HepG2 (cell line): Measurements from ENCODE around the gene PRKAR2B. TPM values are rescaled to one million over a fixed set of nuclear protein-coding genes. Genes with fewer than 3 reads are reported as not detected.

Source experiments
- ATAC-seq: fragments of 200-7000 bp; cut with Tn5 transposase; 3 replicates; pipeline ENCODE4 v1.9.1; 2020; ENCODE audit warnings: mild to moderate bottlenecking, moderate library complexity
- BruUV-seq: library from RNA; stranded (reverse); fragments of 400-500 nt; replicated peaks from 2 replicates; lab custom pipeline; 2021; lab: Mats Ljungman, UMichigan
- CTCF ChIA-PET: fragments of 300-600 bp; formaldehyde crosslinking; extraction: SDS; loops from one replicate; lab custom pipeline; 2021; ENCODE audit warnings: low total read pairs, inconsistent platforms, low intra/inter-chr PET ratio; lab: Yijun Ruan, JAX
- POLR2A ChIA-PET: fragments of 350-600 bp; sonication (Branson Sonifier 250); formaldehyde crosslinking; loops from one replicate; lab custom pipeline; 2020; ENCODE audit warnings: antibody characterized with exemption, inconsistent platforms; lab: Yijun Ruan, JAX
- DNase-seq: peaks from one replicate; pipeline ENCODE4 v3.0.0-alpha.2; 2015; ENCODE audit warnings: low spot score
- FAIRE-seq: peaks from 3 replicates; lab custom pipeline; 2011; peaks lifted over from hg19 to GRCh38; lab: Jason Lieb, UNC
- H2AFZ ChIP-seq: one replicate; pipeline ENCODE4 v1.6.1; 2011; ENCODE audit warnings: low read length, inconsistent platforms
- H3K27ac ChIP-seq: fragments of 300-600 bp; 3 replicates; pipeline ENCODE4 v1.8.0; 2011; ENCODE audit warnings: mixed run types, mild to moderate bottlenecking, mixed read lengths, low read length, inconsistent platforms; ENCODE audit not compliant: insufficient read depth; ENCODE audit errors: extremely low read length
- H3K27me3 ChIP-seq, 2 experiments: fragments of 200-600 bp in 1 of 2; 2 replicates in 1 of 2; 3 replicates in 1 of 2; pipeline versions ENCODE4 v1.6.0 to v1.8.0; 2011; ENCODE audit warnings: low read length in 2 of 2, mild to moderate bottlenecking in 2 of 2, moderate library complexity in 2 of 2, inconsistent platforms in 1 of 2; ENCODE audit not compliant: insufficient read depth in 2 of 2, control insufficient read depth in 1 of 2
- H3K36me3 ChIP-seq, 2 experiments: fragments of 200-600 bp in 1 of 2; replicated peaks in 1 of 2; 2 replicates in 1 of 2; 3 replicates in 1 of 2; pipeline versions ENCODE4 v1.5.1 to v1.8.0; 2011; ENCODE audit warnings: low read length in 2 of 2, inconsistent platforms in 1 of 2; ENCODE audit not compliant: insufficient read depth in 2 of 2, control insufficient read depth in 1 of 2
- H3K4me1 ChIP-seq: 2 replicates; pipeline ENCODE4 v1.5.1; 2012; ENCODE audit warnings: low read length, inconsistent platforms; ENCODE audit not compliant: insufficient read depth
- H3K4me2 ChIP-seq: 2 replicates; pipeline ENCODE4 v1.6.0; 2011; ENCODE audit warnings: low read depth, low read length, inconsistent platforms
- H3K4me3 ChIP-seq, 3 experiments: fragments of 200-600 bp in 1 of 3; sonication (generic), shearing (Covaris generic) in 1 of 3; replicated peaks in 1 of 3; 2 replicates each; pipeline ENCODE4 v1.5.1; 2011 to 2016; ENCODE audit warnings: low read length in 3 of 3, inconsistent platforms in 2 of 3, low read depth in 2 of 3, mild to moderate bottlenecking in 2 of 3, control low read depth in 1 of 3, mixed read lengths in 1 of 3; ENCODE audit not compliant: insufficient read depth in 1 of 3
- H3K79me2 ChIP-seq: one replicate; pipeline ENCODE4 v1.6.1; 2011; ENCODE audit warnings: low read length, inconsistent platforms; ENCODE audit not compliant: insufficient read depth
- H3K9ac ChIP-seq: 2 replicates; pipeline ENCODE4 v1.6.0; 2011; ENCODE audit warnings: mild to moderate bottlenecking, low read depth, low read length, inconsistent platforms; ENCODE audit not compliant: insufficient read depth
- H3K9me3 ChIP-seq: 2 replicates; pipeline ENCODE4 v1.5.1; 2012; ENCODE audit warnings: mild to moderate bottlenecking, low read length
- H4K20me1 ChIP-seq: 2 replicates; pipeline ENCODE4 v1.6.0; 2011; ENCODE audit warnings: inconsistent platforms, mild to moderate bottlenecking, low read length, moderate library complexity; ENCODE audit not compliant: insufficient read depth
- MTERF4 ChIP-seq: sonication (generic); formaldehyde crosslinking; IDR thresholded peaks from 2 replicates; pipeline ENCODE4 v1.8.0; 2023; ENCODE audit warnings: mild to moderate bottlenecking, missing genetic modification reagents
- MZF1 ChIP-seq: sonication (generic); formaldehyde crosslinking; IDR thresholded peaks from 2 replicates; pipeline ENCODE4 v1.8.1; 2023; ENCODE audit warnings: mild to moderate bottlenecking, missing genetic modification reagents, borderline replicate concordance
- NFKB2 ChIP-seq: sonication (generic); formaldehyde crosslinking; IDR thresholded peaks from 2 replicates; pipeline ENCODE4 v1.4.0; 2020; ENCODE audit warnings: missing genetic modification reagents, borderline replicate concordance
- PAWR ChIP-seq: sonication (generic); formaldehyde crosslinking; IDR thresholded peaks from 2 replicates; pipeline ENCODE4 v1.4.0; 2020; ENCODE audit warnings: missing genetic modification reagents, mild to moderate bottlenecking, borderline replicate concordance
- RFXAP ChIP-seq: sonication (generic); formaldehyde crosslinking; IDR thresholded peaks from 2 replicates; pipeline ENCODE4 v1.4.0; 2020; ENCODE audit warnings: missing genetic modification reagents, borderline replicate concordance
- TARDBP ChIP-seq: sonication (generic); formaldehyde crosslinking; IDR thresholded peaks from 2 replicates; pipeline ENCODE4 v1.8.0; 2022; ENCODE audit warnings: mild to moderate bottlenecking, missing genetic modification reagents
- ZFP37 ChIP-seq: sonication (generic); formaldehyde crosslinking; IDR thresholded peaks from 2 replicates; pipeline ENCODE4 v1.4.0; 2020; ENCODE audit warnings: missing genetic modification reagents, borderline replicate concordance
- ZNF383 ChIP-seq: sonication (generic); formaldehyde crosslinking; IDR thresholded peaks from 2 replicates; pipeline ENCODE4 v1.4.0; 2020; ENCODE audit warnings: missing genetic modification reagents, mild to moderate bottlenecking, borderline replicate concordance
- ZNF687 ChIP-seq: sonication (generic); formaldehyde crosslinking; IDR thresholded peaks from 2 replicates; pipeline ENCODE4 v1.5.1; 2020; ENCODE audit warnings: mild to moderate bottlenecking, missing genetic modification reagents, moderate library complexity
- WGBS: methylation state at CpG from one replicate; pipeline ENCODE4 v1.1.6; 2017; ENCODE audit warnings: low lambda C conversion rate; 5-methylcytosine and 5-hydroxymethylcytosine counted together
- in situ Hi-C: cut with HindIII; loops from 2 replicates; pipeline ENCODE4 v1.10.0; 2017; ENCODE audit warnings: low pct_unique_long_range_greater_than_20kb; ENCODE audit not compliant: extremely low pct_ligation_motif_present
- intact Hi-C: fragments of 100-400 bp; cut with micrococcal nuclease; formaldehyde crosslinking; loops from one replicate; pipeline ENCODE4 v1.10.0; 2022; ENCODE audit not compliant: unreplicated experiment
- polyA plus RNA-seq, 8 experiments: library from polyadenylated mRNA; depleted of rRNA in 3 of 8; stranded (reverse) in 7 of 8; unstranded in 1 of 8; fragments of >200 nt; fragmentation: Illumina TruSeq in 4 of 8; extraction: Trizol in 4 of 8; gene quantifications; 2 replicates each; pipeline versions ENCODE4 v1.2.1 to v1.2.3, GENCODE V29; 2011 to 2016; ENCODE audit warnings: low read depth in 4 of 8, missing spikeins in 1 of 8, mixed read lengths in 1 of 8; ENCODE audit not compliant: insufficient read depth in 1 of 8
- total RNA-seq, 5 experiments: library from RNA; depleted of rRNA; stranded (reverse); fragments of >200 nt; fragmentation: Illumina TruSeq; extraction: Trizol; gene quantifications; 2 replicates each; pipeline ENCODE4 v1.2.3, GENCODE V29; 2016; ENCODE audit warnings: low read depth in 1 of 5
- TF ChIP-seq, protein P1 (sequence below): sonication (generic); formaldehyde crosslinking; IDR thresholded peaks from 2 replicates; pipeline ENCODE4 v1.5.0; 2020; ENCODE audit warnings: mild to moderate bottlenecking, missing genetic modification reagents, borderline replicate concordance

PRKAR2B gene
- total and polyA plus RNA-seq, 2 of the 13 experiments (the other 11 are each of a cell fraction or from before 2014, with no cell fraction given), result not detected

DNA sequence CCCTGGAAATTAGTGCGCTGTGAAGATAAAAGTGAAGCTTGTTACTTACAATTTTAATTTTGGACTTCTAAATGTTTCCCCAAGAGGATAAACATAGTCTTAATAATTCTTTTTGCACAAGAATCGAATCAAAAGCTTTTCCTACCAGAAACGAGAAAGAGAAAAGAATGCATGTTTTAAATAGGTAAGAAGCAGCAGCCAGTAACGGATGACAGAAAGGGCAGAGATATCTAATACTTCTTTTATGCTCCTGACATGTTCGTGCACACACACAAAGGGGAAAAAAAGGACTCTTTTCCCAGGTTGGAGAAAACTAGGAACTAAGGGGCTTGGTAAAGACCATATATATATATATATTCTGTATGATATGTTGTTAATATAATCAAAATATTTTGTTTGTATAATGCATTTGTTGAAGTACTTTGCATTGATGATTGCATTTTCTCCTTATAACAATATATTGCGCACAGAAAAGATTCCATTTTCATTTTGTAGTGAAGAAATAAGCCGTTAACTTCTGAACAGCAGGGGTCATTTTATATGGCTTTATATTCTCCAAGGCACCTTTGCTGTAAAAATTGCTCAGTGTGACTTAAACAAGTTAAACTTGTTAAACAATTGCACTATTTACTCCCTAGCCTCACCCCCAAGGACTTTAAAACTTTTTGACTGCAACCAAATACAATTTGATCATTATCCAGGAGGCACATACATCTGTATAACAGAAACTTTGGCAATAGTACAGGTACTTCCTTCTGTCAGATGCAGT, 2.2 kb downstream of the PRKAR2B start:
- no peaks in the 10 kb centered on the region for H3K36me3 ChIP-seq
- no peak overlapping the region for H3K27ac ChIP-seq
- ATAC-seq, result no peak
- DNase-seq, result no peak
- no peak overlapping the region for H2AFZ ChIP-seq
- ChIA-PET CTCF (no interaction called here), POLR2A (no interaction called here)
- WGBS, result 25% methylated on average over 7 of the region's 7 CpGs
- H3K9ac ChIP-seq, result no peak overlapping the region
- no peaks in the 10 kb centered on the region for H3K9me3 ChIP-seq
- intact Hi-C loops, result no loop called here
- no peak overlapping the region for H3K4me3 ChIP-seq
- no peak for FAIRE-seq
- H3K79me2 ChIP-seq, result no peaks in the 10 kb centered on the region
- no peaks in the 10 kb centered on the region for H4K20me1 ChIP-seq
- H3K4me1 ChIP-seq, result peaks cover 9% of the 10 kb centered on the region
- BruUV-seq, result no TSS peak
- peaks cover 3 to 33% of the 10 kb centered on the region in 2 experiments; a peak in 4 of 5 replicates for H3K27me3 ChIP-seq
- in situ Hi-C loops, result no loop called here
- H3K4me2 ChIP-seq, result no peak overlapping the region
- TF ChIP-seq PAWR (CRISPR knock-in tag), result no peak
- no peak for TF ChIP-seq RFXAP (CRISPR knock-in tag)
- TF ChIP-seq, protein P1, sequence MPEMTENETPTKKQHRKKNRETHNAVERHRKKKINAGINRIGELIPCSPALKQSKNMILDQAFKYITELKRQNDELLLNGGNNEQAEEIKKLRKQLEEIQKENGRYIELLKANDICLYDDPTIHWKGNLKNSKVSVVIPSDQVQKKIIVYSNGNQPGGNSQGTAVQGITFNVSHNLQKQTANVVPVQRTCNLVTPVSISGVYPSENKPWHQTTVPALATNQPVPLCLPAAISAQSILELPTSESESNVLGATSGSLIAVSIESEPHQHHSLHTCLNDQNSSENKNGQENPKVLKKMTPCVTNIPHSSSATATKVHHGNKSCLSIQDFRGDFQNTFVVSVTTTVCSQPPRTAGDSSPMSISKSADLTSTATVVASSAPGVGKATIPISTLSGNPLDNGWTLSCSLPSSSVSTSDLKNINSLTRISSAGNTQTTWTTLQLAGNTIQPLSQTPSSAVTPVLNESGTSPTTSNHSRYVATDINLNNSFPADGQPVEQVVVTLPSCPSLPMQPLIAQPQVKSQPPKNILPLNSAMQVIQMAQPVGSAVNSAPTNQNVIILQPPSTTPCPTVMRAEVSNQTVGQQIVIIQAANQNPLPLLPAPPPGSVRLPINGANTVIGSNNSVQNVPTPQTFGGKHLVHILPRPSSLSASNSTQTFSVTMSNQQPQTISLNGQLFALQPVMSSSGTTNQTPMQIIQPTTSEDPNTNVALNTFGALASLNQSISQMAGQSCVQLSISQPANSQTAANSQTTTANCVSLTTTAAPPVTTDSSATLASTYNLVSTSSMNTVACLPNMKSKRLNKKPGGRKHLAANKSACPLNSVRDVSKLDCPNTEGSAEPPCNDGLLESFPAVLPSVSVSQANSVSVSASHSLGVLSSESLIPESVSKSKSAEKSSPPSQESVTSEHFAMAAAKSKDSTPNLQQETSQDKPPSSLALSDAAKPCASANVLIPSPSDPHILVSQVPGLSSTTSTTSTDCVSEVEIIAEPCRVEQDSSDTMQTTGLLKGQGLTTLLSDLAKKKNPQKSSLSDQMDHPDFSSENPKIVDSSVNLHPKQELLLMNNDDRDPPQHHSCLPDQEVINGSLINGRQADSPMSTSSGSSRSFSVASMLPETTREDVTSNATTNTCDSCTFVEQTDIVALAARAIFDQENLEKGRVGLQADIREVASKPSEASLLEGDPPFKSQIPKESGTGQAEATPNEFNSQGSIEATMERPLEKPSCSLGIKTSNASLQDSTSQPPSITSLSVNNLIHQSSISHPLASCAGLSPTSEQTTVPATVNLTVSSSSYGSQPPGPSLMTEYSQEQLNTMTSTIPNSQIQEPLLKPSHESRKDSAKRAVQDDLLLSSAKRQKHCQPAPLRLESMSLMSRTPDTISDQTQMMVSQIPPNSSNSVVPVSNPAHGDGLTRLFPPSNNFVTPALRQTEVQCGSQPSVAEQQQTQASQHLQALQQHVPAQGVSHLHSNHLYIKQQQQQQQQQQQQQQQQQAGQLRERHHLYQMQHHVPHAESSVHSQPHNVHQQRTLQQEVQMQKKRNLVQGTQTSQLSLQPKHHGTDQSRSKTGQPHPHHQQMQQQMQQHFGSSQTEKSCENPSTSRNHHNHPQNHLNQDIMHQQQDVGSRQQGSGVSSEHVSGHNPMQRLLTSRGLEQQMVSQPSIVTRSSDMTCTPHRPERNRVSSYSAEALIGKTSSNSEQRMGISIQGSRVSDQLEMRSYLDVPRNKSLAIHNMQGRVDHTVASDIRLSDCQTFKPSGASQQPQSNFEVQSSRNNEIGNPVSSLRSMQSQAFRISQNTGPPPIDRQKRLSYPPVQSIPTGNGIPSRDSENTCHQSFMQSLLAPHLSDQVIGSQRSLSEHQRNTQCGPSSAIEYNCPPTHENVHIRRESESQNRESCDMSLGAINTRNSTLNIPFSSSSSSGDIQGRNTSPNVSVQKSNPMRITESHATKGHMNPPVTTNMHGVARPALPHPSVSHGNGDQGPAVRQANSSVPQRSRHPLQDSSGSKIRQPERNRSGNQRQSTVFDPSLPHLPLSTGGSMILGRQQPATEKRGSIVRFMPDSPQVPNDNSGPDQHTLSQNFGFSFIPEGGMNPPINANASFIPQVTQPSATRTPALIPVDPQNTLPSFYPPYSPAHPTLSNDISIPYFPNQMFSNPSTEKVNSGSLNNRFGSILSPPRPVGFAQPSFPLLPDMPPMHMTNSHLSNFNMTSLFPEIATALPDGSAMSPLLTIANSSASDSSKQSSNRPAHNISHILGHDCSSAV, result no peak
- TF ChIP-seq ZNF687 (CRISPR knock-in tag), result no peak
- no peak for TF ChIP-seq ZNF383 (CRISPR knock-in tag)
- no peak for TF ChIP-seq MTERF4 (CRISPR knock-in tag)
- TF ChIP-seq MZF1 (CRISPR knock-in tag), result no peak
- TF ChIP-seq NFKB2, result no peak
- no peak for TF ChIP-seq ZFP37
- TF ChIP-seq TARDBP (CRISPR knock-in tag), result no peak
